Endothelial cell (in vitro differentiated cells): ENCODE results near the gene HTR2C. TPM values are rescaled to one million over a fixed set of nuclear protein-coding genes. Genes with fewer than 3 reads are reported as not detected.

Source experiments
- DNase-seq: peaks from one replicate; pipeline ENCODE4 v3.0.0; 2021; ENCODE audit warnings: low spot score
- H3K27ac Mint-ChIP-seq: one replicate; pipeline ENCODE4 v1.8.0; 2021; ENCODE audit warnings: mixed read lengths, inconsistent platforms; ENCODE audit not compliant: unreplicated experiment
- H3K27me3 Mint-ChIP-seq: one replicate; pipeline ENCODE4 v1.8.0; 2021; ENCODE audit warnings: mild to moderate bottlenecking, moderate library complexity, mixed read lengths, inconsistent platforms; ENCODE audit not compliant: unreplicated experiment
- H3K36me3 Mint-ChIP-seq: one replicate; pipeline ENCODE4 v1.8.0; 2021; ENCODE audit warnings: mild to moderate bottlenecking, low read depth, mixed read lengths, inconsistent platforms; ENCODE audit not compliant: unreplicated experiment
- H3K4me1 Mint-ChIP-seq: one replicate; pipeline ENCODE4 v1.8.0; 2021; ENCODE audit warnings: mild to moderate bottlenecking, mixed read lengths, inconsistent platforms; ENCODE audit not compliant: unreplicated experiment
- H3K4me3 Mint-ChIP-seq: one replicate; pipeline ENCODE4 v1.8.0; 2021; ENCODE audit warnings: mild to moderate bottlenecking, mixed read lengths, inconsistent platforms; ENCODE audit not compliant: unreplicated experiment
- H3K9me3 Mint-ChIP-seq: one replicate; pipeline ENCODE4 v1.8.0; 2021; ENCODE audit warnings: mixed read lengths, inconsistent platforms; ENCODE audit not compliant: unreplicated experiment
- CTCF ChIP-seq: fragments of 200-600 bp; sonication (generic); IDR thresholded peaks from one replicate; pipeline ENCODE4 v1.5.0; 2021; ENCODE audit warnings: antibody characterized with exemption; ENCODE audit not compliant: unreplicated experiment
- long read RNA-seq: library from polyadenylated mRNA; unstranded; transcript quantifications from one replicate; pipeline ENCODE4 v2.0.0, GENCODE V29; 2020; ENCODE audit not compliant: unreplicated experiment
- total RNA-seq: library from RNA; stranded (reverse); fragmentation: NEBNext Ultra II Directional; extraction: Animal tissue kit (Norgen Biotek cat#: 25700); gene quantifications from one replicate; pipeline ENCODE4 v1.2.1, GENCODE V29; 2021; ENCODE audit not compliant: unreplicated experiment

The HTR2C gene
- total RNA-seq: 0.10 TPM
- long read RNA-seq: 0 reads

GRCh38 chrX:114583646-114584374 is at the start of gene HTR2C:
TSS of gene HTR2C (plus strand) at chrX:114584086. CDS start at chrX:114726937, 142,851 bp downstream.
- no peak for TF ChIP-seq CTCF
- Mint-ChIP-seq H3K9me3 (no peaks in the 10 kb centered on the region), H3K4me3 (peak within 1 kb of the TSS; percentile 92), H3K4me1 (peaks cover 4% of the 10 kb centered on the region), H3K27me3 (peaks cover 9% of the 10 kb centered on the region), H3K27ac (no peak within 1 kb of the TSS), H3K36me3 (no peaks in the 10 kb centered on the region)
- no peak for DNase-seq

GRCh38 chrX:114580336-114580735 is 3.5 kb upstream of the HTR2C start:
- H3K4me1 Mint-ChIP-seq: peaks cover 4% of the 10 kb centered on the region
- no peak overlapping the region for H3K4me3 Mint-ChIP-seq
- no peak overlapping the region for H3K27ac Mint-ChIP-seq
- H3K27me3 Mint-ChIP-seq: peaks cover 9% of the 10 kb centered on the region
- no peaks in the 10 kb centered on the region for H3K36me3 Mint-ChIP-seq
- TF ChIP-seq CTCF: no peak
- H3K9me3 Mint-ChIP-seq: no peaks in the 10 kb centered on the region
- no peak for DNase-seq

- no peak for TF ChIP-seq CTCF
- Mint-ChIP-seq H3K27ac (no peak overlapping the region), H3K27me3 (peaks cover 9% of the 10 kb centered on the region), H3K9me3 (no peaks in the 10 kb centered on the region), H3K4me1 (peaks cover 4% of the 10 kb centered on the region), H3K4me3 (peak overlapping the region; percentile 79), H3K36me3 (no peaks in the 10 kb centered on the region)
- DNase-seq: peak; percentile 12
Measured at GRCh38 chrX:114581528-114582263, 2.2 kb upstream of the HTR2C start.

GRCh38 chrX:114582264-114582632 is 1.6 kb upstream of the HTR2C start:
- no peak overlapping the region for H3K4me3 Mint-ChIP-seq
- no peak overlapping the region for H3K27ac Mint-ChIP-seq
- H3K4me1 Mint-ChIP-seq: peaks cover 4% of the 10 kb centered on the region

More at GRCh38 chrX:114582264-114582632, 1.6 kb upstream of the HTR2C start:
- no peak for DNase-seq
- TF ChIP-seq CTCF: no peak
- Mint-ChIP-seq H3K36me3 (no peaks in the 10 kb centered on the region), H3K27me3 (peaks cover 9% of the 10 kb centered on the region), H3K9me3 (no peaks in the 10 kb centered on the region)
